Fibroblast of mammary gland (primary cell): ENCODE data around the gene FBXO10.
"Not testable (repeated sequence)": the region's sequence is repeated elsewhere in the genome, so short reads cannot be mapped to it uniquely, and the experiment has no call there.

ENCODE experiments used
- DNase-seq: peaks from one replicate; pipeline ENCODE4 v3.0.0-alpha.2; 2010; ENCODE audit warnings: low read depth
- H3K4me3 ChIP-seq: 2 replicates; pipeline ENCODE4 v1.5.1; 2011; ENCODE audit warnings: low read depth, mild to moderate bottlenecking, low read length, moderate library complexity; ENCODE audit not compliant: control insufficient read depth
- TF ChIP-seq, protein P1 (sequence below): conservative IDR thresholded peaks from 2 replicates; pipeline ENCODE4 v1.5.1; 2011; ENCODE audit warnings: low read depth, low read length, inconsistent platforms; ENCODE audit not compliant: control insufficient read depth, insufficient read depth

FBXO10 gene

DNA sequence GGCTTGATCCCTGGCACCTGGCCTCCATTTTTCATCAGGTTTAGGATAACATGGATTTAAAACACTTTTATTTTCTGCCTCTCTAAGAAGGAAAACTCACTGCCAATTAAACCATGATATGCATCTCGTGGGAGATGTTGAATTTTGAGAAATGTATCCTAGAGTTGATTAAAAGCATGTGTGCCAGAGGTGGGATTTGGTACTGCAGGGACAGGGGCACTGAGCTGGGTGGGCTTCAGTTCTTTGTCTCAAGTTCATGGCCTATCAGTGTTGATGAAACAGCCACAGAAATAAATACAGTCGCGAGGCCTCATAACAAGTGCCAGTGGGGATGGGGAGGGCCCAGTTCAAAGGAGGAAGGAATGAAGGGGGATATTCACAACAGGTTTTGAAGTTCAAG, 55.5 kb downstream of the FBXO10 start:
- TF ChIP-seq, protein P1, sequence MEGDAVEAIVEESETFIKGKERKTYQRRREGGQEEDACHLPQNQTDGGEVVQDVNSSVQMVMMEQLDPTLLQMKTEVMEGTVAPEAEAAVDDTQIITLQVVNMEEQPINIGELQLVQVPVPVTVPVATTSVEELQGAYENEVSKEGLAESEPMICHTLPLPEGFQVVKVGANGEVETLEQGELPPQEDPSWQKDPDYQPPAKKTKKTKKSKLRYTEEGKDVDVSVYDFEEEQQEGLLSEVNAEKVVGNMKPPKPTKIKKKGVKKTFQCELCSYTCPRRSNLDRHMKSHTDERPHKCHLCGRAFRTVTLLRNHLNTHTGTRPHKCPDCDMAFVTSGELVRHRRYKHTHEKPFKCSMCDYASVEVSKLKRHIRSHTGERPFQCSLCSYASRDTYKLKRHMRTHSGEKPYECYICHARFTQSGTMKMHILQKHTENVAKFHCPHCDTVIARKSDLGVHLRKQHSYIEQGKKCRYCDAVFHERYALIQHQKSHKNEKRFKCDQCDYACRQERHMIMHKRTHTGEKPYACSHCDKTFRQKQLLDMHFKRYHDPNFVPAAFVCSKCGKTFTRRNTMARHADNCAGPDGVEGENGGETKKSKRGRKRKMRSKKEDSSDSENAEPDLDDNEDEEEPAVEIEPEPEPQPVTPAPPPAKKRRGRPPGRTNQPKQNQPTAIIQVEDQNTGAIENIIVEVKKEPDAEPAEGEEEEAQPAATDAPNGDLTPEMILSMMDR: no peak
- DNase-seq: no peak
- H3K4me3 ChIP-seq: no peak overlapping the region

DNA sequence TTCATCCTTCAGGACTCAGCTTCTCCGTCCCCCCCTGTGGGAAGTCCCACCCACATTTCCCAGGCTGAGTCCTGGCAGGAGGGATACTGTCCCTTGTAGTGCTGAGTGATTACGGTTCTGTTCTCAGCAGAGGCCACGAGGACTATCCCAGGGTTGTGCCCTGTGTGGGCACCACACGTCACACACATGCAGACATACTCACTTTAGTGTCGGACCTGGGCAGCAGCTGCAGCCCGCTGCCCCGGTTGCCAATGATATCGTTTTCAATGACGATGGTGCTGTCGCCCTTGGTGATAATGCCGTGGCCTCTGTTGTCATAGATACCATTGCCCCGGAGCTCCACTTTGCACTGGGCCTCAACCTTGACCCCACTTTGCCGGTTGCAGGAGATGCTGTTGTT, 58.3 kb downstream of the FBXO10 start:
- H3K4me3 ChIP-seq: no peak overlapping the region
- no peak for DNase-seq
- TF ChIP-seq, protein P1: no peak

DNA sequence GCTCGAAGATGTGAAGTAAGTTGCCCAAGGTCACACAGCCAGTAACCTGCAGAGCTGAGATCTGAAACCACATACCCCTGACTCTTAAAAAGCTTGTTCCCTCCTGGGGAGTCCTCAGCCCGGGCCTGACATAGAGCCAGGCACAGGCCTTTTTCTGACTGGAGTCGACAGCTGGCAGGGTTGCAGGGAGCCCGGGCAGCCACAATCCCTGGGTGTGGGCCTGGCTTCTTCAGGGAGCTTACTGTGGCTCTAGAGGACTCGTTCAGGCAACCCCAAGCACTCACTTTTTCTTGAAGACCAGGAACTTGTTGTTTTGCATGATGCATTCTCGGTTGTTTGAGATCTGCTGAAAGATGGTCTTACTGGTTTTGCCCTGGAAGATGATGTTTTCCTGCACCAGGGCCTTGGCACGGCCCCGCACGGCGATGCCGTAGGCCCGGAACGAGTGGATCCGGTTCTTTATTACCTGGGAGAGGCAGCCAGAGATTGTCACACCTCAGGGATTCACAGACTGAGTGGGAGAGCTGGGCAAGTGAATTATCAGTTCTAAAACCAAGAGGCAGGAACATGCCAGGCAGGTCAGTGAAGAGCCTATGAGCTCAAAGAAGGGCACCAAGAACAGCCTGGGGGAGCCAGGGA, 60.4 kb downstream of the FBXO10 start:
- H3K4me3 ChIP-seq: no peak overlapping the region
- no peak for DNase-seq
- TF ChIP-seq, protein P1: no peak

DNA sequence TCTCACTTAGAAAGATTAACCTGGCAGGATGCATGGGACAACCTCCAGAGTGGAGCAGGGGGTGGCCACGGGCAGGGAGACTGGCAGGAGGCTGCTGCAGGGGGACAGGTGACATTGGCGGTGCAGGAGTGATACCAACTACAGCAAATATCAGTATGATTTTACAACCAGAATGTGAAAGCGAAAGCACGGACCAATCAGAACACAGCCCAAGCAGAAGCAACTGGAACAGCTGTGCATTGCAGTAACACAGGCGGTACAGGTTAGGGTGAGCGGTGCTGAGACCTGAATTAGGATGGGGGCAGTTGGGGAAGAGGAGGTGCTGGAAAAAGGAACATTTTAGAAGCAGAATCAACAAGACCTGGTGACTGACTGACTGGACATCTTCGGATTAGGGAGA, 61.2 kb downstream of the FBXO10 start:
- no peak overlapping the region for H3K4me3 ChIP-seq
- TF ChIP-seq, protein P1: no peak
- DNase-seq: no peak

DNA sequence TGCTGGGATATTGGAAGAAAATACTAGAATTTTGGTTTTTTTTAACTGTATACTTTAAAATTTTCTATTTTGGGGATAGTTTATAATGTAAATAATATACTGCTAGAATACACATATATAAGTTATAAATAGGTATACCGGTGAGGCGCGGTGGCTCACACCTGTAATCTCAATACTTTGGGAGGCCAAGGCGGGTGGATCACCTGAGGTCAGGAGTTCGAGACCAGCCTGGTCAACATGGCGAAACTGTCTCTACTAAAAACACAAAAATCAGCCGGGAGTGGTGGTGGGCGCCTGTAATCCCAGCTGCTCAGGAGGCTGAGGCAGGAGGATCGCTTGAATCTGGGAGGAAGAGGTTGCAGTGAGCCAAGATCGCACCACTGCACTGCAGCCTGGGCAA, 61.8 kb downstream of the FBXO10 start:
- not testable (repeated sequence) for DNase-seq, H3K4me3 ChIP-seq

GRCh38 chr9:37512437-37512836, 63.7 kb downstream of the FBXO10 start:
- DNase-seq: no peak
- TF ChIP-seq, protein P1: no peak
- H3K4me3 ChIP-seq: no peak overlapping the region

GRCh38 chr9:37511016-37512010, 64.9 kb downstream of the FBXO10 start:
- no peak overlapping the region for H3K4me3 ChIP-seq
- TF ChIP-seq, protein P1: peak; percentile 20
- DNase-seq: no peak

DNA sequence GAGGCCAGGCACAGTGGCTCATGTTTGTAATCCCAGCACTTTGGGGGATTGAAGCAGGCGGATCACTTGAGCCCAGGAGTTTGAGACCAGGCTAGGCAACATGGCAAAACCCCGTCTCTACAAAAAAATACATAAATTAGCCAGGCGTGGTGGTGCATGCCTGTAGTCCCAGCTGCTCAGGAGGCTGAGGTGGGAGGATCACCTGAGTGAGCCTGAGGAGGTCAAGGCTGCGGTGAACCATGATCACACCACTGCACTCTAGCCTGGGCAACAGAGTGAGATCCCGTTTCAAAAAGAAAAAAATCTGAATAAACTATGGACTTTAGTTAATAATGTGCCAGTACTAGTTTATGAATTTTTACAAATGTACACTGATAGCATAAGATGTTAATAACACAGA, 66.1 kb downstream of the FBXO10 start:
- H3K4me3 ChIP-seq: not testable (repeated sequence)

More for the DNA sequence above, 66.1 kb downstream of the FBXO10 start:
- not testable (repeated sequence) for DNase-seq
